GM06990 (cell line): ENCODE results near the gene APP.
"Not testable (repeated sequence)": the region's sequence is repeated elsewhere in the genome, so short reads cannot be mapped to it uniquely, and the experiment has no call there.

Experiments
- DNase-seq: peaks from one replicate; pipeline ENCODE4 v3.0.0-alpha.2; 2011; ENCODE audit not compliant: insufficient read length; ENCODE audit errors: extremely low read depth
- H3K27me3 ChIP-seq: replicated peaks from 2 replicates; pipeline ENCODE4 v1.6.0; 2011; ENCODE audit warnings: low read length; ENCODE audit not compliant: control insufficient read depth, insufficient read depth
- H3K36me3 ChIP-seq: 2 replicates; pipeline ENCODE4 v1.5.1; 2011; ENCODE audit warnings: low read length; ENCODE audit not compliant: control insufficient read depth, insufficient read depth
- H3K4me3 ChIP-seq: replicated peaks from 2 replicates; pipeline ENCODE4 v1.5.1; 2011; ENCODE audit warnings: low read depth, mild to moderate bottlenecking, control low read depth, low read length
- CTCF ChIP-seq: IDR thresholded peaks from 2 replicates; pipeline ENCODE4 v1.5.1; 2011; ENCODE audit warnings: low read length, control low read depth, mild to moderate bottlenecking, inconsistent platforms; ENCODE audit not compliant: insufficient read depth, poor library complexity, severe bottlenecking

APP gene

GRCh38 chr21:26089730-26090129 is 80.8 kb downstream of the APP start:
- DNase-seq, result peak; percentile 1
- Histone ChIP-seq H3K4me3 (no peak overlapping the region), H3K27me3 (no peaks in the 10 kb centered on the region), H3K36me3 (no peaks in the 10 kb centered on the region)
- TF ChIP-seq CTCF, result no peak

DNA sequence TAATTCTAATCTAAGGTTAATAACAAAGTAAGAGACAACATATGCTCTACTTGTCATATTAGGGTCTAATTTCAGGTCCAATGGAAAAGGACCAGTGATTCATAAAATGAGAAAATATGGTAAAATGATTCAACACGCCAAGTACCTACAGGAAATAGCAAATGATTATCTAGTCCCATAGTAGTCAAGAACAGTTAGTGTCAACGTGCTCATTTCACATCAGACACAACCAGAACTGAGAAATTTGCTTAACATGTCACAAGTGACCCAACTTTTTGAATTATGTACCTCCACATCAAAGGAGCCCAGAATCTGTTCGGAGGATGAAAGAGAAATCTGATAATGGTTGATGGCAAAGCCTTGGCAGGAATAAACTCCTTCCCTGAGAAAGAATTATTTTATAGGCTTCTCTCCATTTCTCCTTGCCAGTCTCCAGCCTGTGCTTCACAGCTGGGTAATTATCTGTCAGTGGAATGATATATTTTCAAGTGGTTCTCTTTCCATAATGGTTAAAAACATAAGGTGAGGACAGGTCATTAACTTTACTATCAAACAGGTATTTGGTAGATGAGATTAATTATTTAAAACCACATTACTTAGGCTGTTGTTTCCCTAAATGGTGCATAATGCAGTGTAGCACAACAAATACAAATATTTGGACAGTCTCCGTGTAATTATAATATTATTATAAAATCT is 83.2 kb downstream of the APP start:
- no peaks in the 10 kb centered on the region for H3K36me3 ChIP-seq
- no peak for TF ChIP-seq CTCF
- H3K4me3 ChIP-seq, result no peak overlapping the region
- H3K27me3 ChIP-seq, result no peaks in the 10 kb centered on the region
- no peak for DNase-seq

DNA sequence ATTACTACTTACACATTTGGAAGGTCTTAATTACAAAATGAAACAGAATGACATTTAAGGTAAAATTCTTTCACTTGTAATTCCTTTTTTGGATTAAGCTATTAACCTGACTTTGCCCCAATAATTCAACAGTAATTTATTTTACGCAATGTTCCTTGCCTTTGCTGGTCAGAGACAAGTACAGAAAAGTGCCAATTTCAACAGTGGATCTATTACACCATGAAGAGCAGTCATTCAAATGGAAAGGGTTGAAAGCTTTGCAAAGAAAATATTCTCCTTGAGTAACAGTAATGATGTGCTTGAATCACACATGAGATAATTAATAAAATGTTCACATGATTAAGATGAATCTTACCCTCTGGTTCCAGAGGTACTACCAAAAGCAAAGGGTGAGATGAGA is 84.7 kb downstream of the APP start:
- H3K36me3 ChIP-seq, result no peaks in the 10 kb centered on the region
- DNase-seq, result no peak
- TF ChIP-seq CTCF, result no peak
- no peaks in the 10 kb centered on the region for H3K27me3 ChIP-seq
- no peak overlapping the region for H3K4me3 ChIP-seq

DNA sequence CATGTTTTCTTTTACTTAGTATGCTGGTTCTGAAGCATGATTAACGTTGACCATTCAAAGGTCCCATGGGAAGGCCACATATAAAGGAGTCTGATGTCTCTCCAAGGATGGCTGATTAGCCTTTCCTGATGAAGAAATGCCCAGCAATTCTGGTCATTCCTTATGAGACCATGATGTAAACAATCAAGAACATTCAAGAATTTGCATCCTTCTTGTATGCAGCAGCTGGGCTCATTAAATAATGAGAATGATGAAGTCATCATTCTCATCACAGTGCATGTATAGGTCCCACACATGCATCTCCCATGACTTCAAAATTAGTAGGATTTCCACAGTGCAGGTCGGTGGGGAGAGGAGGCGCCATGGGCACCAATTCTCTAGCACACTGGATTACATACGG is 85.4 kb downstream of the APP start:
- Histone ChIP-seq H3K27me3 (no peaks in the 10 kb centered on the region), H3K4me3 (no peak overlapping the region), H3K36me3 (no peaks in the 10 kb centered on the region)
- no peak for TF ChIP-seq CTCF
- DNase-seq, result no peak

DNA sequence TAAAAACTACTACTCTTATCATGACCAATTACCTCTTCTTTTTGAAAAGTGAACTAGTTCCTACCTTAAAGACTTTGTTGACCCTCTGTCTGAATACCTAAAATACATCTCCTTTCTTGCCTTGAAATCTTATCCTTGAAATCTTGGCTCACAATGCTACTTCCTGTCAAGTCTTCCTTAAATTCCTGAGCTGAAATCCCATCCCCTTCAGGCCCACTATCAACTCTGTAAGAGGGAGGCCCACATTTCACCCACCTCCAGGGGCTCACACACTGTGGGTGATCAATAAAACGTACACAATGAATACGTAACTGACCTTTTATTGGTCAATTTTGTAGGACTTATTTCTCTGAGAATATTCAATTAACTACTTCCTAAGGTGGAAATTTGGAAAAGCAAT is 88.0 kb downstream of the APP start:
- no peak overlapping the region for H3K4me3 ChIP-seq
- TF ChIP-seq CTCF, result no peak
- no peaks in the 10 kb centered on the region for H3K27me3 ChIP-seq
- no peaks in the 10 kb centered on the region for H3K36me3 ChIP-seq
- DNase-seq, result no peak

DNA sequence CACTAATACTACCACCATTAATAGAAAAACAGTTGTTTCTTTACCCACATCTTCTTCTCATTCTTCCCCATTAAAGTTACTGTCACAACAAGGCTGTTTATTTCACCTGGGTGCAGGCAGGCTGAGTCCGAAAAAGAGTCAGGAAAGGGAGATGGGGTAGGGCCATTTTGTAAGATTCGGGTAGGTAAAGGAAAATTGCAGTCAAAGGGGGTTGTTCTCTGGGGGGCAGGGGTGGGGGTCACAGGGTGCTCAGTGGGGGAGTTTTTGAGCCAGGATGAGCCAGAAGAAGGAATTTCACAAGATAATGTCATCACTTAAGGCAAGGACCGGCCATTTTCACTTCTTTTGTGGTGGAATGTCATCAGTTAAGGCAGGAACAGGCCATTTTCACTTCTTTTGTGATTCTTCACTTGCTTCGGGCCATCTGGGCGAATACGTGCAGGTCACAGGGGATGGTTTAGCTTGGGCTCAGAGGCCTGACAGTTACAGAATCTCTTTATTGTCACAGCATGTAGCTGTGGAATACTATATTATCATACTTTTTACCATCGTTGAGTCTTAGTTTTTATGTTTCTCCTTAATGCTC is 89.3 kb downstream of the APP start:
- H3K27me3 ChIP-seq, DNase-seq: not testable (repeated sequence)

More for the DNA sequence above, 89.3 kb downstream of the APP start:
- not testable (repeated sequence) for H3K4me3 ChIP-seq, H3K36me3 ChIP-seq
